CD4-positive, alpha-beta T cell treated with Interleukin-17A for 4 hours (primary cell): Measurements from ENCODE around the gene TRIM63.
"Not testable (repeated sequence)": the region's sequence is repeated elsewhere in the genome, so short reads cannot be mapped to it uniquely, and the experiment has no call there.

Source experiments
- DNase-seq: peaks from one replicate; pipeline ENCODE4 v3.0.0-alpha.2; 2020; ENCODE audit warnings: mixed read lengths

Gene TRIM63

DNA sequence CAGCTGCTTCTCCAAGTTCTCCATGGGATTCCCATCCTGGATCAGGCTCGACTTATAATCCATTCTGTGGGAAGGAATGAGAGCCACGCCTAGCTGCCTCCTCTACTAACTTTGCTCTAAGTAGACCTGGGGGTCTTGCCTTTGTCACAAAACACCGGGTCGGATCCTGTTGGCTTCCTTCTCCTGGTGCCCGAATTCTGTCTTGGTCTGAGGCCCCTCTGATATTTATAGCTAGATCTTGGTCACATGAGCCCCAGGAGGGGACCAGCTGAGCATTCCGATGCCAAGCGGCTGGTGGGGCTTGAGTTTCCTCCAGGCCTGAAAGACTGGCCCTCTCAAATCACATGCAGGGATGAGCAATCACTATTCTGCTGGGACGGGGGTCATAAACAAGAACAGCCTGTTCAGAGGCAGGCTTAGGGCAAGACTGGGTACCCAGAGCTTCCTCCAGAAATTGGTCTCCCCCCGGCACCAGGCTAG, at the start of gene TRIM63:
Gene TRIM63, minus strand, starts transcription at position 199 of the 480 bp plus-strand sequence. Its CDS starts 136 bp downstream, at position 63.
- DNase-seq: no peak

- DNase-seq: no peak
Measured at GRCh38 chr1:26114165-26114927, 46.9 kb upstream of the TRIM63 start.

DNA sequence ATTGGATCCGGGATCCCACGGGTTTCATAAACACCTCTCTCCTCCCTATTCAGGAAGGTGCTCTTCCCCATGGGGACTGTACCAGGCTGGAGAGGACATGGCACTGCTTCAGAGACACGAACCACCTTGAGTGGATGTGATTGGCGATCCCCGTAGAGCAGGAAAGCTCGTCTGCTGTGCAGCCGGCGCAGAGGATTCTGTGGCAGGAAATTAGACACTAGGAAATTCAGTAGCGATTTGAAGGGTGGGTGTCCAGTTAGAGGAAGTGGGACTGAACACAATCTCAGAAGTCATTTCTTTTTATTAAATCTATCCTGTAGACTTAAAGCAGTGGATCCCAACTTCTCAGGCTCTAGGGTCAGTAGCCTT, 45.0 kb upstream of the TRIM63 start:
- peak; percentile 28 for DNase-seq

DNA sequence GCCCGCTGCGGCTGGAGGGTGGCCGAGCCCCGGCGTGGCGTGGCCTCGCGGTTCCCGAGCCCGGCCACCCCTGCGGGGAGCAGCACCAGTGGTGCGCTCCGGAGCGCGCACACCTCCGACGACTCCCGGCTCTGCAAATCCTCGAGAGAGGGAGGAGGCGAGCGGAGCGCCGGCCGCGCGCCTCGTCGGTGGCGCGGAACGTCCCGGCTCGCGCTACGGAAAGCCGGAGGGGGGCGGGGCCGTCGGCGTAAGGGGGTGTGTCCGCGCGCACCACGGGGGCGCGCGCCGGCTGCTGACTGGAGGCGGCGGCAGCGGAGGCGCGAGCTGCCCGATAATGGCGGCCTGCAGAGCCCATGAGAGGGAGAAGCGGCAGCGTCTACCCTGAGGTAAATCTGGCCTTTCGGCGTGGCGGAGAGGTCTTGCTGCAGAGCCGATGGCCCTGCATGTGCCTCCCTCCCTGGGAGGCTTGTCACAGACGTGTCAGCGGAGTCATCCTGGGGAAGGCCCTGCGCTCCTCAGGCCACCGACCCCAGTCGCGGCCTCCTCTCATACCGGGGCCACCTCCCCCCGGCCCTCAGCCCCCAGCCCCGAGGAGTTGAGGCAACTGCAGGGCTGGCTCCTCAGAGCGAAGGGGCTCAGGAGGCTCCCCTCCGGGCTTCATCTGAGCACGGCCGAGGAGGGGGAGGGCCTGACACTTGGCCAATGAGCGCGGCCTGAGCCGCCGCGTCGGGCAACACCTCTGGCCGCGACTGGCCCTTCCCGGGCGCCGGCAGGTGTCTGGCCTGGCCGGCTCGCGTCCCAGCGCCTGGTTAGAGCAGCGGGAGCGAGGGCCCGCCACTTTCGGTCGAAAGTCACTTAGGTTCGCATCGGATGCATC, 44.3 kb upstream of the TRIM63 start, which contains the start of gene PDIK1L:
Gene PDIK1L, plus strand, starts transcription at position 295 of the 877 bp plus-strand sequence. CDS start 2,485 bp downstream, outside the sequence.
- DNase-seq: peak; percentile 95

GRCh38 chr1:26110731-26111529, 43.5 kb upstream of the TRIM63 start:
- peak; percentile 82 for DNase-seq

GRCh38 chr1:26109229-26110164, 42.1 kb upstream of the TRIM63 start:
- no peak for DNase-seq

- DNase-seq: not testable (repeated sequence)
Measured at GRCh38 chr1:26105226-26105548, 37.8 kb upstream of the TRIM63 start.

GRCh38 chr1:26102526-26102925, 35.1 kb upstream of the TRIM63 start:
- DNase-seq: no peak

DNA sequence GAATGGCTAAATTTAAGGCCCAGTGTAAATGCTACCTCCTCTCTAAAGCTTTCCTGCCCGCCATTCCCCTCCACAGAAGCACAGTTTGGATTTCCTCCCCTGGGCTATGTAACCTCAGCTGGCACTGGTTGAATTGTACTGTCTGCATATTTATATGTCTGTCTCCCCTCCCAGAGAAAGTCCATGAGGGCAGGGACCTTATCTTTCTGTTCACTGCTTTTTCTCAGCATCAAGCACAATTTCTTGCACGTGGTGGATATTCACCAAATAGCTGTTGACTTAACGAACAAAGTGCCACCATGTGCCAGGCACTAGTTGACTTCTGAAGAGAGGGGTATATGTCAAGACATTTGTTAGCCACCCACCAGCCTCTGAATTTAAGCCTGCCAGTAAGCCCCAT, 34.7 kb upstream of the TRIM63 start:
- DNase-seq: no peak

DNA sequence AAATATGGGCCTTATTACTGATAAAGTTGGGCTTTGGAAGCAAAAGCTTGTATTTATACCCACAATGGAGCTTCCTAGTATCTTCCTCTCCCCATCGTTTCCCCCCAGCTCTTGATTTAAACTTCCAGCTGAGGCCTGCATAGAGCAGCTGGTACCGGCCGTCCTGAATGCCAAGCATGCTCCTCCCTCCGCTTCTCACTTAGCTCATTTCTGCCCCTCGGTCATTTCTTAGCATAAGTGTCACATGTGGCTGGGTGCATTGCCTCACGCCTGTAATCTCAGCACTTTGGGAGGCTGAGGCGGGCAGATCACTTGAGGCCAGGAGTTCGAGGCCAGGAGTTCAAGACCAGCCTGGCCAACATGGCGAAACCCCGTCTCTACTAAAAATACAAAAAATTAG, 32.8 kb upstream of the TRIM63 start:
- DNase-seq: not testable (repeated sequence)

- DNase-seq: no peak
Measured at GRCh38 chr1:26099780-26100179, 32.4 kb upstream of the TRIM63 start.

DNA sequence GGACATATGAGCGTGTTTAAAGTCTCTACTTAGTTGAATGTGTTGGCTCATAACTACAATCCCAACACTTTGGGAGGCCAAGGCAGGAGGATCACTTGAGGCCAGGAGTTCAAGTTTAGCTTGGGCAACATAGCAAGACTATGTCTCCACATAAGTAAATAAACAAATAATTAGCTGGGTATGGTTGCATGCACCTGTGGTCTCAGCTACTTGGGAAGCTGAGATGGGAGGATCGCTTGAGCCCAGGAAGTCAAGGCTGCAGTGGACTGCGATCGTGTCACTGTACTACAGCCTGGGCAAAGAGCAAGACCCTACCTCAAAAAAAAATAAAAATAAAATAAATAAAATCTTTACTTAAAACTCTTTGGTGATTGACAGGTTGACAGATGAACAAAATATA, 31.2 kb upstream of the TRIM63 start:
- DNase-seq: no peak

- DNase-seq: no peak
Measured at GRCh38 chr1:26097696-26098095, 30.3 kb upstream of the TRIM63 start.

GRCh38 chr1:26096471-26096870, 29.0 kb upstream of the TRIM63 start:
- DNase-seq: no peak

DNA sequence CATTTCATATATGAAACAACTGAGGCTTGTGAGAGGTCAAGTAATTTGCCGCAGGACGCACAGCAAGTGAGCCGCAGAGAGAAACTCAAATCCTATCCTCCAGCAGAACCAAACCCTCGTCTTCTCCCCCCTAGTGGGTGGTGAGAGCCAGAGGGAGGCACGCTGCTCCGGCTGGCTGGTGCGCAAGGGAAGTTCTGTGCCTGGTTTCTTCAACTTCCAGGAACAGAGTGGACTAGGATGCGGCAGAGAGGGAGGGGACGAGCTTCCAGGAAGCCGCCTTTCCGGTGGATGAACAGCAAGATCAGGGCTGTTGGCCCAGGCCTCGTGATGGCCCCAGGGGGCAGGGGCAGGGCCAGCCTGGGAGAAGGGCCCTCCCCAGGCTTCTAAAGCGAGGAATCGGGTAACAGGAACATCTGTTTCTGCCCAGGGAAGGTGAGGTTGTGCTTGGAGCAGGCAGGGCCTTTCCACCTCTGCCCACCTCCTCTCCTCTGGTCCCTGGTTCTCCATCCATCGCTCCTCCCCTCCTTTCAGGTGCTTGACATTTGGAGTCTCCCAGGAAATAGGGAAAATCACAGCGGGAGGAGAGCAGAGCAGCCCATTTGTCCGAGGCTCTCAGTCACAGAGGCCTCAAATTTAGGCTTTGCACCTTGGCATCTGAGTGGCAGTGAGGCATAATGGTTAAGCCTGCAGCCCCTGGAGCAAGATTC, 27.4 kb upstream of the TRIM63 start:
- DNase-seq: no peak

DNA sequence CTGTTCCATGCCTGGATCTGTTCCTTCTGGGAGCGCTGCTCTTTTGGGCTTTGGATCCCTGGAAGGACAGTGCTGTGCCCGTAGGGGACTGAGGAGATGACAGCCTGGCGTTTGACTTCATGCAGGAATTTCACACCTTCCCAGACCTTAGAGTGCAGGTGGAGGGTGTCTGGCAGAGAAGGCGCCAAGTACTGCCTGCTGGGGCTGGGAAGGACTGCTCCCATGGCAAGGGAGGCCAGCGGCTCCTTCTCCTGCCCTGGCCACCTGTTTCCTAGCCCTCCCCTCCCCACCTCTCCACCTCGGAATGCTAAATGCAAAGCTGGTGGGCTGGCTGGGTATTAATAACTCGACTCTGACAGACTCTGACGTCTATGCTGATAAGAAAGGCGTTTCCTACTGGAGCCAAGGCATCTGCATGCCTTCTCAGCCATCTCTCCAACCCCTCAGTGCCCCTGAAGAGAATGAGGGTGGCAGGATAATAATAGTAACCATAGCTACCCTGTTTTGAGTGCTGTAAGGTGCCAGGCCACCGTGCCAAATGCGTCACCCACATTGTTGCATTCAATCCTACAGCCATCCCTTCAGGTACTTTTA, 26.7 kb upstream of the TRIM63 start:
- no peak for DNase-seq

DNA sequence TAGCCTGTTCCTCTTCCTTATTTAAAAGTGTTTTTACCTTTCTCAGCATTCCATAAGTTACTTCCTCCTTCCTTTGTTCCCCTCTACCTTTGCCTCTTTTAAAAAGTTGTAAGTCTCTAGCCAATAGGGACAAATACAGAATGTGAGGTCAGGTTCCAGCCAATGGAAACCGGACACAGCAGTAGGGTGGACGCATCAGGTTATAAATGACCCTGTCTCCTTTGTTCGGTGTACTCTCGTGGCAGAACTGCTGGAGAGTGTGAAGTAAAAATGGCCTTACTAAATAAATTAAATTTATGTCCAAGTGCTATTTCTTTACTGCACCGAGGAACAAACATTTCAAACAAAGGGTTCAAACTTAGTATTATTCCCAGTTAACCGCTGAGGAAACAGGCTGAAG, 26.1 kb upstream of the TRIM63 start:
- not testable (repeated sequence) for DNase-seq

DNA sequence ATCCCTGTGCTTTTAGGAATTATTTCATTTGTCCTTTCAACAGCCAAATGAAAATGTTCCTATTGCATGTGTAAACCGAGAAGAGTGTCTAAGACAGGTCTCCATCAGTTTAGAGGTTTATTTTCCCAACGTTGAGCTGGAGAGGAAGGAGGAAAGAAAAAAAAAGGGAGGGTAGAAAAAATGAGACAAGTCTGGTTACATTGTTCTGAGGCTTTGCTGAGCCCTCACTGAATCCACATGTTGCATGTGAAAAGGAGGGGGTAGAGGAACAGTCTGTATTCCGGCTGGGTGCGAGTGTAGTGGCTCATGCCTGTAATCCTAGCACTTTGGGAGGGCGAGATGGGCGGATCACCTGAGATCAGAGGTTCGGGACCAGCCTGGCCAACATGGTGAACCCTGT, 25.0 kb upstream of the TRIM63 start:
- DNase-seq: no peak

DNA sequence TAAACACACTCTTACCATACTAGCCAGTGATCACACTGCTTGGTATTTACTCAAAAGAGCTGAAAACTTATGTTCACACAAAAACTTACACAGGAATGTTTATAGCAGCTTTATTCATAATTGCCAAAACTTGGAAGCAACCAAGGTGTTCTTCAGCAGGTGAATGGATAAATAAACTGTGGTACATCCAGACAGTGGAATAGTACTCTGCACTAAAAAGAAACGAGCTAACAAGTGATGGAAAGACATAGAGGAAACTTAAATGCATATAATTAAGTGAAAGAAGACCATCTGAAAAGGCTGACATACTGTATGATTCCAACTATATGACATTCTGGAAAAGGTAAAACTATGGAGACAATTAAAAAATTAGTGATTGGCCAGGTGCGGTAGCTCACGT, 23.5 kb upstream of the TRIM63 start:
- no peak for DNase-seq

GRCh38 chr1:26089125-26089524, 21.7 kb upstream of the TRIM63 start:
- DNase-seq: no peak

GRCh38 chr1:26084844-26085243, 17.4 kb upstream of the TRIM63 start:
- DNase-seq: no peak
